ENCODE measurements around the gene UBE2O.

UBE2O gene

DNA sequence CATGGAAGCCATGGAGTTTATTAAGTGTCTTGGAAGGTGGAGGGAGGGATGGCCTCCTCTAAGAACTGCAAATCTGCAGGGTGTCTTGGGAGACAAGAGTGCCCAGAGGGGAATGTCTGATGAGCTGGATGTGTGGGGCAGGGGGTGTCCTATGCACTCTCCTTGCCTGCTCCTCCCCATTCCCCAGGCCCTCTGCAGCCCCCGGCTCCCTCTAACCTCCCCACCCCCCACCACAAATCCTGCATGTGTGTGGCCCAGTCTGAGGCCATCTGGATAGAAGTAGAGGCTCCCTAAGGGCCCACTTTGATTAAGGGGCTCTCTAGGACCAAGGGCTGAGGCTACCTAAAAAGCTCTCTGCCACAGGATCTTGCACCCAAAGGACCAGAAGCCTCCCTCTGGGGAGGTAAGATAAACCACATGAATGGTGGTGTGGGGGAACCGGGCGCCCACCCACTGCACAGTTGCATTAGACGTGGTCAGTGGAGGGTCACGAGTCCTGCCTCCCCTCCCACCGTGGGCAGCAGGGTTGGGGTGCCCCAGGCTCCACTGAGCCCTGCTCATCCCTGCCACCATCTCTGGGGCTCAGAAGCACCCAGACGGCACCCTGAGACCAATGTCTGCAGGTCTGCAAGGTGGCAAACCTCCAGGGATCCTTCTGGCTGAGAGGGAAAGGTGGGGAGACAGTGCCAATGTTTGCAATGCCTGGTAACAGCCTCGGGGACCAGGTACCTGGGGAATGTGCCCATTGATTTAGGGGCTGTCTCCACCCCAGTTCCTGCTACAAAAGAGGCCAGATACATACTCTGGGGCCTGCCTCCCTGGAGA is 15.1 kb upstream of the UBE2O start:
- no peak for DNase-seq (ENCODE audit: low read depth in 1 of 2, low spot score in 1 of 2)

DNA sequence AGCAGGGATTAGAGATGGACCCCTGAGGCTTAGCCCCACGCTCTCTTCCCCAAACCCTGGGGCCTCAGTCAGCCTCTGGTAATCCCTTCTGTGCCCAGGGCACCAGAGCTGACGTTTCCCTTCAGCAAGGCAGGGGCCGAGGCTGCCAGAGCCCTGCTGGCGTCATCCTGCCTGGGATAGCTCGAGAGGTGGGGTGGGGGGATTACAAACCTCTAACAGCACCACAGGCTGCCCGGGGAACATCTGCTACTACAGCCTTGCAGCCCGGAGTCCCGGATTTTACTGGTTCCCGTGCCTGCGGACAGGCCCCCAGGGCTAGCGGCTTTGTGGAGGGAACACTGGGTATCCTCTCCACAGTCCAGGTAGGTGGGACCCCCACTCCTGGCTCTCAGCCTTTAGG is 14.4 kb upstream of the UBE2O start, which contains the start of gene AANAT:
Gene AANAT (plus strand): TSS at position 238 of the 400 bp plus-strand sequence. CDS start 1,144 bp downstream, outside the sequence.
- no peak for DNase-seq (ENCODE audit: low read depth in 1 of 2, low spot score in 1 of 2)

DNA sequence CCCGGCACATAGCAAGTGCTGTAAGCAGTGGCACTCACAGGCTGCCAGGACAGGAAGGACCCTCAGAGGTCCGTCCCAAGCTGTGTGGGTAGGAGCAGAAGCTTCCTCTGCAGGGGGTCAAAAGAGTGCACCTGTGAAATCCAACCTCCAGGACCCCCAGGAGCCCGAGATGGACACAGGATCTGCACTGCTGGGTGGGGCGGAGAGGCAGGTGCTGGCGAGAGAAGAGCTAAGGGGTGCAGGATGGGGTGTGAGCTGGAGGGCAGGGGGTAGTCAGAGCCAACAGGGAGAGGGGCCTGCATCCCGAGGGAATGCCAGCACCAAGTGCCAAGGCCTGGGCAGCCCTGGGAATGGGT is 13.8 kb upstream of the UBE2O start:
- DNase-seq (ENCODE audit: low read depth in 1 of 2, low spot score in 1 of 2) = no peak

DNA sequence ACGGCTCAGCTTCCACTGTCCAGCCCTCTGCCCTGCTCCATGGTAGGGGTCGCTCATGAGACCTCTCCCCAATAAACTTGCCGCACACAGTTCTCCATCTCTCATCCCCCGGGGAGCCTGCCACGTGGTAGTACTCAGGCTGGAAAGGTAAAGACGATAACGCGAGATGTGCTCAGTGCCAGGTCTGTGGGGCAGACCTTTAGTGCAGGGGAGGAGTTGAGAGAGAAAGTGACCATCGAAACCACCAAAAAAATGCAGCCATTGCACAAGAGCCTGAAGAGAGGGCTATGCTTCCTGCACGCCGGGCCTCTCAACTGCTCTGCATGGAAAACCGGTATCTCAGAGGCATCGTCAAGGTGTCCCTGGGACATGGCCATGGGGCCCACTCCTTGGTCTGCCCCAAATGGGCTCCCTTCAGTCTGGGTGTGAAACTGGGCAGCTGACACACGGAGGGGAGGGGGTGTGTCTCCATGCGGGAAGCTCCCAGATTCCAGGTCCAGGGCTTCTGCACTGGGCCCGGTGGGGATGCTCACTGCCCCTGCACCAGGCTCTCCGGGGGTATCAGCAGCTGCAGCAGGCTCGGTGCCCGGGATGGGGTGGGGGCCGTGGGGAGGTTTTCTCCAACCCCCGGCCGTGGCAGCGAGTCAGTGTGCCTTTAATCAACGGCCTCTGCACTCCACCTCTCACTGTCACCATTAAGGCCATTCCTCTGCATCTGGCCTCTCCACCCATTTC is 9.8 kb upstream of the UBE2O start:
- DNase-seq (ENCODE audit: low read depth in 1 of 2, low spot score in 1 of 2) = no peak

DNA sequence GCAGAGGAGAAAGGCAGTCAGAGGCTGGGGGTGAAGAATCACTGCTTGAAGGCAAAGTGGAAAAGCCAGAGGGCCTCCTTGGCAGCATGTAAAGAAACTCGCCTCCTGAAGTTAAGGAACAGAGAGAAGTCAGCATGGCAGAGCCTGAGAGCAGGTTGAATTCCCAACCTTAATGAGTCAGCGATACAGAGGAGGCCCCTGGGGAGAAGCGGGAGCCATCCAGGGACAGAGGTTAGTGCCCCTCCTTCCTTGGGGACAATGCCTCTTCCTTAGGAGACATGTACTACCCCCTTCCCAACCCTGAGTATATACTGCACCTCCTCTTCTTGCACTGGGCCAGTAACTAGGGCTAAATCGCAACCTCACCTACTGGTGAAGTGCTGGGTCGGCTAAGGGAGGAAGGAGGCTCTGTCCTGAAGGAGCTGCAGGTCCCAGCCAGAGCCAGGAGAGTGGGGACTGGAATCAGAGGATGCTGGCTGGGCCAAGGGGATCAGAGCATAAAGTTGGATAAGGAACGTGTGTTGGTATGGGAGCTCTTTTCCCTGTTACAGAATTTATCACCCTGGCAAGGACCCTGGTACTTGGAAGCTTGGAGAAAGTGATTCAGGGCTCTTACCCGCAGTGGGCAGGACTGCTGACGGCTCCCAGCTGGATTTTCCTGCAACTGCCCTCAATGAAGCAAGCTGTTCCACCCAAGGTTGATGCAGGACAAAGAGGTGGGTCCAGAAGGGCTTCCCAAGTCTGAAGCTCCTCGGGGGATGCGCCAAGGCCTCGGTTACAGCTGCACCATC is 9.0 kb upstream of the UBE2O start:
- no peak for DNase-seq (ENCODE audit: low read depth in 1 of 2, low spot score in 1 of 2)

DNA sequence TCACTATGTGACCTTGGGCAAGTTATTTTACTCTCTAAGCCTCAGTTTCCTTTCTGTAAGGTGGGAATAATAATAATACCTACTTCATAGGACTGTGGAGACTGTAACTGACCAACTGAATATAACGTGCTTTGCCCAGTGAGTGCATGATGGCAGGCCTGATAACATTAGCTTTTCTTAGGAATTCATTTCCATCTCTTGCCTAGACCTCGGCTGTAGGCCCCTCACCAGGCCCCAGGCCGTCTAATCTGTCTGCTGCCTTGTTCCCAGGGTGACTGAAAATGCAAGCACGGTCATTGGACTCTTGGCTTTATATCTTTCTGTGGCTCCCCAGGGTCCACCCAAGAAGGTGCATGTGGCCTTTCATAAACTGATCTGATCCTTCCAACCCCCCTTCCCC is 6.7 kb upstream of the UBE2O start:
- DNase-seq (ENCODE audit: low read depth in 1 of 2, low spot score in 1 of 2) = no peak

DNA sequence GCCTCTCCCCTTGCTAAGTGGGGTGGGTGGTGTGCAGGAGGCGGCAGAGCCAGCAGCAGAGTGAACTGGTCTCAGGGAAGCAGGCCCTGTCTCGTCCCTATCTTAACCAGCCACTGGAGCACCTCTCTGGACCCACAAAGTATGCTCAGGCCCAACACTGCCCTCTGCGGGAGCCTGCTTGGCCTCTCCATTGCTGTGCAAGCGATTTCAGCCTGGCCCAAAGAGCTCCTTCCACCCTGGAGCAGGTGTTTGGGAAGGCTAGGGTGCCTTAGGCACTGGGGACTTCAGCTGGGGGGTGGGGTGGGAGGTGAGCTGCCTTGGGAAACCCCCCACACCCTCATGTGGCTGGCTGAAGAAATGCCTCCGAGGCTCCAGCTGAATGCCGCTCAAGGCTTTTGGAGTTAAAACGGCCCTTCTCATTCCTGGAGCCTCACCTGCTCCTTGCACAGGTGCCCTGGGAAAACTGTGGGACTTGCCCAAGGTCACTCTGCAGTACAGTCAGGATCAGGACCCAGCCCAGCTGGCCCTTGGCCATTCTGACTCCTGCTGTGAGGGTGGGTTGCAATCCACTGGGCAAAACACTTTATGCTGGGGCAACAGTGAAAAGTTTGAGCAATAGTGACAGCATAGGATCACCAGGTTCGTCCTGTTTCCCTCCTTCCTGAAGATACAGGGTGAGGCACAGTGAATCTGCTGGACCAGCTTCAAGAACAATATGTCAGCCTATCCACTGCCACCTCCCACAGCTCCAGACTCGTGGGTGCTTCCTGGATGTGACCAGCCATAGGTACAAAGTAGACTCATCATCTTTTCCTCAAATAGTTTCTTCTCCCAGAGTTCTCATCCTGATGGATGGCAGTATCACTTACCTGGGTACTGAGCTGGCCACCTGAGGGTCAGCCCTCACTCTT is 5.9 kb upstream of the UBE2O start:
- no peak for DNase-seq (ENCODE audit: low read depth in 1 of 2, low spot score in 1 of 2)

DNA sequence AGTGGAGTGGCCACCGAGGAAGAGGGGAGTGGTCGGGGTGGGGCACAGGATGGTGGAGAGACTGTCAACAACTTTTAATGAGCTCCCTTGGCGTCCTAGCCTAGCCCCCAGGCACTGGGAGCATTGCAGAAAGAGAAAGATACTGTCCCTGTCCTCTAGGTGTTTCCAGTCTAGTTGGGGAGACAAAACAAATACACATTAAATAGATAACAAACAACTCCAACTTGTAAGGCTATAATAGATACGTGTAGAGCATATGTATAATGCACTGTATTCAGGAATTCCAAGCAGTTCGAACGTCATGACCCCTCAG is 435 bp upstream of the UBE2O start:
- DNase-seq (ENCODE audit: low read depth in 1 of 2, low spot score in 1 of 2) = no peak

DNA sequence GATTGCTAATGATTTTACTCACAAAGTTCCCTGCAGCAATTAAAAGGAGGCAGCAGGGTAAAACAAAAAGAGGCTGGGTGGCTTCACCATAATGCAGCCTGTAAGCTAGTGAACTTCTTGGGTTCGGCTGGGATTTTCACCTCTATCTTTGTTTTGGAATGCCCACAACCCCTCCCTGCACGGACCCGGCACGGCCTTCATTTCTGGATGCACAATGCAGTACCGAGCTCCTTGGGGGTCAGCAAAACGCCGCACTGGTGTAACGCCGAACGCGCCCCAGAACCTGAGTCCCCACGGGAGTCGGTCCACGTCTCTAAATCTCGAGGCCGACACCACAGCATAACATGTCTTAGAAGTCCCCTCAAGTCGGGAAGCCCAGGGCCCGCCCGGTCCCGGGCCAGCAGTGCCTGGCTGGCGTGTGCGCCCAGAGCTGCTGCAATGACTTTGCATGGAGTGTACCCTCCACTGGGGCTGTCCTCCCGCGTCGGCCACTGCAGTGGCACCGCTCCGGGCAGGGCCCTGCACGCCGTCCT is 759 bp downstream of the UBE2O start:
- DNase-seq (ENCODE audit: low read depth in 1 of 2, low spot score in 1 of 2) = no peak

DNA sequence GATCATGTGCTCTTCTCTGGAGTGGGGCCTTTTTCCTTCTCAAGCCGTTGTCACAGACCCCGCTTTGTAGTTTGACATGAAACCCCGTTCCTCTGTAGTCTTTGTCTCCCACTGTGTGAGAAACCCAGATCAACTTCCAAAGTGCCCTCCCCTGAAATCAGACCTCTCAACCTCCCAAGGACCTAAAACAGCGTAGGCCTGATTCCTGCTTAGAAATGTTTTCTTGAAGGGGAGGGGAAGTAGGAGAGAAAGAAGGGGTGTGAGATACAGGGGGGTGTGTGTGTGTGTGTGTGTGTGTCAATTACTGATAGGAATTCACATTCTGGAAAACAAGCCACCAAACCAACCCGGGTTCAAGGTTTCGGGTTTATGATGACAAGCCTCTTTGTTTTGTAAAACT is 1.4 kb downstream of the UBE2O start:
- no peak for DNase-seq (ENCODE audit: low read depth in 1 of 2, low spot score in 1 of 2)

DNA sequence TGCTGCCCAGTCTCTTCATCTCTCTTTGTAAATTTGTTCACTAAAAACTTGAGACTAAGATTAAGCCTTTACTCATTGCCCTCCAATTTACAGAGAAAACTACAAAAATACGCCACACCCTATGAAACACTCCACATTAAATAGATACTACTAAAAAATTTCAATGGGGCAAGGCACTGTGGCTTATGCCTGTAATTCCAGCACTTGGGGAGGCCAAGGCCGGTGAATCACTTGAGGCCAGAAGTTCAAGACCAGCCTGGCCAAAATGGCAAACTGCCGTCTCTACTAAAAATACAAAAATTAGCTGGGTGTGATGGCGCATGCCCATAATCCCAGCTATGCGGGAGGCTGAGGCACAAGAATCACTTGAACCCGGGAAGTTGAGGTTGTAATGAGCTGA is 3.8 kb downstream of the UBE2O start:
- no peak for DNase-seq (ENCODE audit: low read depth in 1 of 2, low spot score in 1 of 2)

DNA sequence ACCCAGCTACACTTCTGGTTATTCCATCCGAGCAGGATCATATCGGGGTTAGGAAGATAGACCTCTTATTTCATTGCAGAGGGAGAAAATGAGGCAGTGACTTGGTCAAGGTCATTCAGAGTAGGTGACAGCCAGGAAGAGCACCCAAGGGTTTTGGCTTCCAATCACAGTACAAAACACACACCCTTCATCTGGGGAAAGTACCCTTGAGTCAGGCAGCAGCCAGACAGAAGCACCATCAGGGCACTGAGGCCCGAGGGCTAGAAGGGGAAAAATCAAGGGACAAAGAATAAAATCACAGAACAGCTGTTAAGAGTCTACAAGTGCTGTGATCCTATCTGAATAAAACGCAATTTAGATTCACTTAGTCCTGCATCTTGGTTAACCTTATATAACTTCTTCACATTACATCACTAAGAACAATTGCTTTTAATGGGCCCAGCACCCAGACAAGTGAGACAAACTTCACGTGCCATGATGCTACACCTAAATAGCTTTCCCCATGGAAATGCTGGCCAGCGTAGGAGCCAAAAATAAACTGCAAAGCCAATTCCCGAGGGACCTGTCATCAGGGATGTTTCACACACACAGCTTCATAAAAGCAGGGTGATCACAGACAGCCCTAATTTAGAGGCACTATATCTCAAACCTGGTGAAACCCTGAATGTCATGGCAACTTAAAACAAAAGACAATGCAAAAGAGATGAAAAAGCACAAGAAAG is 4.9 kb downstream of the UBE2O start:
- no peak for DNase-seq (ENCODE audit: low read depth in 1 of 2, low spot score in 1 of 2)

DNA sequence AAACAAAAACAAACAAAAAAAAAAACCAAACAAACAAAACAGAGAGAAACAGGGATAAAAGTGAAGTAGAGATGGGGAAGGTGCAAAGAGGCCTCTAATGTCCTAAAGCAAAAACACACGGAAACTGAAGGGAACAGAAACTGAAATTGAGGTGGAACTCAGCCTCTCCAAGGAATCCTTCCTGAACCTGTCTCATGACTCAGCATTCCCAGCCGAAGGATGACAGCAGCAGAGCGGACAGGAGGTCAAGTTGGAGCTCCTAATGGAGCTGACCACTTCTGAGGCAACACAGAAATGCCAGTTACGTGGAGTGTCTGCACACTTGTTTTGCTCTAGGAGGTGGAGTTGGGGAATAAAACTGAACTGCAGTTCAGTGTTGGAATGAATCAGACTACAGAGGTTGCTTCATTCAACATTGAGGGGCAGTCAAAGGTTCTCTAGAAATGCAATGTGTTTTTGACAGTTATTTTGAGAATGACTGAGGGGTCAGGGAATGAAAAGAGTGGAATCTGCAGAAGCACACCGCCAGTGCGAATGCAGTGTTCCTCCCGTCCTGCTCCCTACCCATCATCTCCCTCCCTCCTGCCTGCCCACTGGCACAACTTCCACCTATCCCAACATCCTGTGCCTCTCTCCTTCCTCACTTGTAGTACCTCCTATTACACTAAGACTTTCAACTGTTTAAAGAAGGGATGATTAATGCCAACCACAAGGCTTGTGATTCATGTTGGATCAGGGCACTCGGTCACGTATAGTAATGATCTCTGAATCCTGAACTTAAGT is 6.3 kb downstream of the UBE2O start:
- DNase-seq (ENCODE audit: low read depth in 1 of 2, low spot score in 1 of 2) = no peak

DNA sequence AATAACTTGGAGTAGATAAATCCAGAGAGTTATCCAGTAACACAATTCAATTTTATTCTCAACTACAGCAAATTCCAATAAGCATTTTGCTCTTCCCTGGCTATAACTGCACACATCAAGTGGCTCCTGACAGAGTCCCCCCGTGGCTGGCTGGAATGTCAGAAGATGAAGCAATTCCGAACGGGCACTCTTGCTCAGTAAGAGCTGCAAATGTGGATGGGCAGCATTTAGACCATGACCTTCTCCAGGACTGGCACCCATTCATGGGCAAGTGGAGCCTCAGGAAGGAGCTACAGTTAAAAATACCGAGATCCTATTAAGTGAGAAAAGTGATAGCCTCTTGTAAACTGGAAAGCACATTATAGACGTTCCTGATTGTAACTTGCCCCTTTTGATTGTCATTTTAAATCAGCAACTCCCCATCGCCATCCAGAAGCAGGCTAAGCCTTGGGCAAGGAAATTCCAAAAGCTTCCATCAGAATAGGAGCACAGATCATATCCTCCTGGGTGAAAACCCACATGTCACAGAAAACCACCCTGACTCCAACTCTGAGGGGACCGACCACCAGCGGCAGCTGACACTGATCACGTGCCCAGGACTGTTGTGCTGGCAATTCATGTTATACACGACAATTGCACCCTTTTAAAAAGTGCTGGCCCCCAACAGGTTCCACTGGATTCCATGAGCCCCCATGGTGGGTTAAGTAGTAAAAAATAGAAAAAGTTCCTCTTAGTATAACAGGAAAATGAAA is 7.1 kb downstream of the UBE2O start:
- no peak for DNase-seq (ENCODE audit: low read depth in 1 of 2, low spot score in 1 of 2)

DNA sequence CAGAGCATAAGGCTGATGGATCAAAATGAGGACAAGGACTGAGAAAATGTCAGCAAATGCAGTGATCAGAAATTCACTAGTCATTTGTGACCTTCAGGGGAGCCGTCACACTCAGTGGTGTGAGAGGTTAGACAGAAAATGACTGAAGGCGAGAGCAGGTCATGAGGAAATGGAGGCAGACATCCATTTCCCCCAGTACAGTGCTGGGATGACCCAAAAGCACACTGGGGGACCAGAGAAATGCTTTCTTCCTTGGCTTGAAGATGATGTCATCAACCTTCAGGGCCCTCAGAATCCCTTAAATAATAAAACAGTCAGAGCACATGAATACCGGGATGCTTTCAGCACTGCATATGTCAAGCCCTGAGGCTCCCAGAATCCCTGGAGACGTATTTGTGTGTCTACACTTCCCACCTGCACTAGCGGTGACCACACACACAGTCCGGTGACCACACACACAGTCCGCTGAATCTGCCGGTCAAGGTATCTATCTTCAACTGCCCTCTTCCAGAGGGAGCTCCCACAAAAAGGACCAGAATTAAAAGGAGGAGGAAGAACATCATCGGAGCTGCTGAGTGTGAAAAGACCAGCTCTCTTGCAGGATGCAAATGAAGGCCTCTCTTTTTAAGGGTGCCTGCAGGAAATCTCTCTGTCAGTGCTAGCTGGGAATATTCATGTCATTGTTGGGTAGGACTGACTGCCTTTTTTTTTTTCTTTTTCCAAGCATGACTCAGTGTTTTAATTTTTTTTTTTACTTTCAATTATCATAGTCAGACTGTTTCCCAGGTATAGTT is 8.2 kb downstream of the UBE2O start:
- no peak for DNase-seq (ENCODE audit: low read depth in 1 of 2, low spot score in 1 of 2)

DNA sequence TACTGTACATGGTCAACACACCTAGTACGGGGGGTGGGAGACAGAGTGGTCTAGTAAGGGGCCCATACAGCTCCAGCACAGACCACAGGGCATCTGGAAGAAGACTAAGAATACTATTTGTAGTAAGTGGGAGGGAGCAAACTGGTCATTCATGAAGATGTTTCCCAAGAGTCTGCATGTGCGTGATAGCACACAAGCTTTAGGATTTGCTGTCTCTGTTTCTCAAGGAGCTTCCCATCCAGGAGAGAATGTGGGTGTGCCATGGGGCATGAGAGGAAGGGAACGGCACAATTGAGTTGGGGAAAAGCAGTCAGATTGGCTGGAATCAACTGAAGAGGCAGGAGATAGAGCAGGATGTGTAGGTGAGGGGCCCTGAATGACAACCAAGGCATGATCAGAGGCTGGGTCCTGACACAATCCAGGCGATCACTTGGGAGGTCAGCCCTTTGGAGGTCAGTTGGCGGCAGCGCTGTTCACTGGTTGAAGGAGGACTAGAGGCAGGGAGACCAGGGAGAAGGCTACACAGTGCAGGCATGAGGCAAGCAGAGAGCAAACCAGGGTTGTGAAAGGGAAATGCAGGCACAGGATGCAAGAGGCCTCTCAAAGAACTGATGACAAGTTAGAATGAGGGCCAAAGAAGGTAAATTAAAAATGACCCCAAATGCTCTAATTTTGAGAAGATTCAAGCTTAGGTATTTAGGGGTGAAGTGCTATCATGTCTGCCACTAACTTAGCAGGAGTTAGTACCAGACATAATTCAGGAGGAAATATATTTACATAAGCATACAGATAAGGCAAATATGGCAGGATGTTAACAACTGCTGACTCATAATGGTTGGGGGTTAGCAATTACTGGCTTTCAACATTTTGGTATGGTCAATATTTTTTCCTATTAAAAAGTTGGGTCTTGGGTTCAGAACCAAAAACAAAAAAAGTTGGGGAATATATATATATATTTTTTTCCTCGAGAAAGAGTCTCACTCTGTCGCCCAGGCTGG is 10.3 kb downstream of the UBE2O start:
- no peak for DNase-seq (ENCODE audit: low read depth in 1 of 2, low spot score in 1 of 2)

Data from stimulated activated CD4-positive, alpha-beta T cell treated with anti-CD3 and anti-CD28 coated beads, Interleukin-15, amount 100 ng/mL, for 1 hour (primary cell).